Measurements from ENCODE around the gene POLRMT.
"Not testable (repeated sequence)": the region's sequence is repeated elsewhere in the genome, so short reads cannot be mapped to it uniquely, and the experiment has no call there.

Gene POLRMT

DNA sequence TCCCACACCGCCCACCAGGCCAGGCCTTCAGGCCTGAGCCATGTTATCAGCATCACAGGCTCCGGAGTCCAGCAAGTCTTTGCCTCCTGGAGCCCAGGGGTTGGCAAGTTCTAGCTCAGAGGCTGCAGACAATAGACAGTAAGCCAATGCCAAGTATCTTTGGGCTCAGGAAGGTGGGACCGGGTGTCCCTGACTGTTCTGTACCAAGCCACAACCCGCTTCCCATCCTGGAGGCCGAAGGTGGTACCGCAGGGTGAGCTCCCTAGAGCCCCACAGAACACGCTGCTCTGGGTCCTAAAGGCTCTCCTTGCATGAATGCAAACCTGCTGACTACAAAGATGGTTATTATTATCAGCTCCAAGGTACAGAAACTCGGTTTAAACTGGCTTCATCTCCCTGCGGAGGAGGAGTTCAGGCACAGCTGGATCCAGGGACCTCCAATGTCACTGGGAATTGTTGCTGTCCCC lies 37.3 kb upstream of the POLRMT start:
- H4K20me1 ChIP-seq (ENCODE audit: insufficient read depth), result no peaks in the 10 kb centered on the region
- no peak overlapping the region for H3K27ac ChIP-seq
- no peak overlapping the region for H2AFZ ChIP-seq (ENCODE audit: low read depth)
- H3K36me3 ChIP-seq (ENCODE audit: insufficient read depth), result no peaks in the 10 kb centered on the region
- TF ChIP-seq, protein P1, sequence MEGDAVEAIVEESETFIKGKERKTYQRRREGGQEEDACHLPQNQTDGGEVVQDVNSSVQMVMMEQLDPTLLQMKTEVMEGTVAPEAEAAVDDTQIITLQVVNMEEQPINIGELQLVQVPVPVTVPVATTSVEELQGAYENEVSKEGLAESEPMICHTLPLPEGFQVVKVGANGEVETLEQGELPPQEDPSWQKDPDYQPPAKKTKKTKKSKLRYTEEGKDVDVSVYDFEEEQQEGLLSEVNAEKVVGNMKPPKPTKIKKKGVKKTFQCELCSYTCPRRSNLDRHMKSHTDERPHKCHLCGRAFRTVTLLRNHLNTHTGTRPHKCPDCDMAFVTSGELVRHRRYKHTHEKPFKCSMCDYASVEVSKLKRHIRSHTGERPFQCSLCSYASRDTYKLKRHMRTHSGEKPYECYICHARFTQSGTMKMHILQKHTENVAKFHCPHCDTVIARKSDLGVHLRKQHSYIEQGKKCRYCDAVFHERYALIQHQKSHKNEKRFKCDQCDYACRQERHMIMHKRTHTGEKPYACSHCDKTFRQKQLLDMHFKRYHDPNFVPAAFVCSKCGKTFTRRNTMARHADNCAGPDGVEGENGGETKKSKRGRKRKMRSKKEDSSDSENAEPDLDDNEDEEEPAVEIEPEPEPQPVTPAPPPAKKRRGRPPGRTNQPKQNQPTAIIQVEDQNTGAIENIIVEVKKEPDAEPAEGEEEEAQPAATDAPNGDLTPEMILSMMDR (conservative IDR thresholded peaks at IDR 0.05; ENCODE audit: low read depth, low read length), result no peak
- H3K9ac ChIP-seq, result no peak overlapping the region
- H3K4me1 ChIP-seq (ENCODE audit: low read depth, poor library complexity, severe bottlenecking), result no peaks in the 10 kb centered on the region
- peaks cover 84% of the 10 kb centered on the region for H3K27me3 ChIP-seq (ENCODE audit: insufficient read depth, low read depth)
- no peaks in the 10 kb centered on the region for H3K79me2 ChIP-seq (ENCODE audit: insufficient read depth, low read depth)
- no peak overlapping the region for H3K4me2 ChIP-seq
- H3K4me3 ChIP-seq (IDR thresholded peaks at IDR 0.05; ENCODE audit: insufficient read depth, low read depth, low read length), result no peak overlapping the region

DNA sequence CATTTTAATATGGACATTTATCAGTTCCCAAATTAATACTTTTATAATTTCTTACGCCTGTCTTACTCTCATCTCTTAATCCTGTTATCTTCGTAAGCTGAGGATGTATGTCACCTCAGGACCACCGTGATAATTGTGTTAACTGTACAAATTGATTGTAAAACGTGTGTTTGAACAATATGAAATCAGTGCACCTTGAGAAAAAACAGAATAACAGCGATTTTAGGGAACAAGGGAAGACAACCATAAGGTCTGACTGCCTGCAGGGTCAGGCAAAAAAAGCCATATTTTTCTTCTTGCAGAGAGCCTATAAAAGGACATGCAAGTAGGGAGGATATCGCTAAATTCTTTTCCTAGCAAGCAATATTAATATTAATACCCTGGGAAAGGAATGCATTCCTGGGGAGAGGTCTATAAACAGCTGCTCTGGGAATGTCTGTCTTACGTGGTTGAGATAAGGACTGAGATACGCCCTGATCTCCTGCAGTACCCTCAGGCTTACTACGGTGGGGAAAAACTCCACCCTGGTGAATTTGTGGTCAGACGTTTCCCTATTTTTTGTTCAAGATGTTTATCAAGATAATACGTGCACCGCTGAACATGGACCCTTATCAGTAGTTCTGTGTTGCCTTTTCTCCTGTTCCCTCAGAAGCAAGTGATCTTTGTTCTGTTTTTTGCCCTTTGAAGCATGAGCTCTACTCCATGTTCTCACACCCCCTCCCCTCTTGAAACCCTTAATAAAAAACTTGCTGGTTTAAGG lies 35.5 kb upstream of the POLRMT start:
- not testable (repeated sequence) for H3K4me2 ChIP-seq

DNA sequence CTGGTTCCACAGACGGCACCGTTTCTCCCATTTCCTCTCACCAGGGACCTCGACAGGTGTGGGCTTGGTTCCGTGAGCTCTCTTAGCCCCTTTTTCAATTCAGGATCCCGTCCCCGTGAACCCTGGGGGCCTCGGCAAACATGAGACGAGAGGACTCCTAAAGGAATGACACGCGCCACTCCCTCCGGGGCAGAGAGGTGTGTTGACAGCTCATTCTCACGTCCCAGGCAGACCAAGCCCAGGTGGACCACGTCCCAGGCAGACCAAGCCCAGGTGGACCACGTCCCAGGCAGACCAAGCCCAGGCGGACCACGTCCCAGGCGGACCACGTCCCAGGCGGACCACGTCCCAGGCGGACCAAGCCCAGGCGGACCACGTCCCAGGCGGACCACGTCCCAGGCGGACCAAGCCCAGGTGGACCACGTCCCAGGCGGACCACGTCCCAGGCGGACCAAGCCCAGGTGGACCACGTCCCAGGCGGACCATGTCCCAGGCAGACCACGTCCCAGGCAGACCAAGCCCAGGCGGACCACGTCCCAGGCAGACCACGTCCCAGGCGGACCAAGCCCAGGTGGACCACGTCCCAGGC lies 33.7 kb upstream of the POLRMT start:
- H3K4me3 ChIP-seq (IDR thresholded peaks at IDR 0.05; ENCODE audit: insufficient read depth, low read depth, low read length); H3K4me2 ChIP-seq; H3K9ac ChIP-seq; H3K36me3 ChIP-seq (ENCODE audit: insufficient read depth); H2AFZ ChIP-seq (ENCODE audit: low read depth); H3K27ac ChIP-seq; H3K79me2 ChIP-seq (ENCODE audit: insufficient read depth, low read depth); H4K20me1 ChIP-seq (ENCODE audit: insufficient read depth): not testable (repeated sequence)
- Histone ChIP-seq H3K4me1 (ENCODE audit: low read depth, poor library complexity, severe bottlenecking) (peaks cover 17% of the 10 kb centered on the region), H3K27me3 (ENCODE audit: insufficient read depth, low read depth) (peaks cover 49% of the 10 kb centered on the region)

More for the DNA sequence above, 35.5 kb upstream of the POLRMT start:
- Histone ChIP-seq H3K27me3 (ENCODE audit: insufficient read depth, low read depth) (peaks cover 67% of the 10 kb centered on the region), H3K4me1 (ENCODE audit: low read depth, poor library complexity, severe bottlenecking) (peaks cover 12% of the 10 kb centered on the region)
- not testable (repeated sequence) for H4K20me1 ChIP-seq (ENCODE audit: insufficient read depth); H3K79me2 ChIP-seq (ENCODE audit: insufficient read depth, low read depth); H2AFZ ChIP-seq (ENCODE audit: low read depth); H3K27ac ChIP-seq; H3K4me3 ChIP-seq (IDR thresholded peaks at IDR 0.05; ENCODE audit: insufficient read depth, low read depth, low read length); H3K9ac ChIP-seq; H3K36me3 ChIP-seq (ENCODE audit: insufficient read depth)

DNA sequence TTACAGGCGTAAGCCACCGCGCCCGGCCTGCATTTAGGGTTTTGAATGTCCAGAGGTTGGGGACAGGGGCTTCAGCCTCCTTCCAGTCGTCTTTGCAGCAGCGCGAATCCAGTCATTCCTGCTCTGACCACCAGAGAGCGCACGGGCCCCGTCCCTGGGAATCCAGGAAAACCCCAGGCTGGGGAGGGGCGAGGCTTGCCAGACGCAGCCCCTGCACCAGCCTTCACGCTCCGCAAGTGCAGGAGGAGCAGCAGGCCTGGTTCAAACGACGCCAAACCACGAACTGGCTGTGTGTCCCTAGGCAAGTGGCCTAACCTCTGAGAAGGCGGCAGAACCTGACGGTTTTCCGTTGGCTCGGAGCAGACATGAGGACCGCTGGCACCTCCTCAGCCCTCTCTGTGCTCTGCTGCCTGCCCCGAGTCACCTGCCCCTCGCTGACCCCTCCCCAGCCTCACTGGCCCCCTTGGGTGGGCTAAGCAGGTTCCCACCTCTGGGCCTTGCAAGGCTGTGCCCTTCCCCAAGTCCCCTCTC lies 31.6 kb upstream of the POLRMT start:
- peak overlapping the region; percentile 34; the same call in 1 of the 2 replicates for H2AFZ ChIP-seq (ENCODE audit: low read depth)
- peaks cover 2% of the 10 kb centered on the region; the same call in 1 of the 2 replicates for H4K20me1 ChIP-seq (ENCODE audit: insufficient read depth)
- peaks cover 20% of the 10 kb centered on the region for H3K4me1 ChIP-seq (ENCODE audit: low read depth, poor library complexity, severe bottlenecking)
- no peak overlapping the region for H3K9ac ChIP-seq
- peaks cover 32% of the 10 kb centered on the region for H3K27me3 ChIP-seq (ENCODE audit: insufficient read depth, low read depth)
- TF ChIP-seq, protein P1 (conservative IDR thresholded peaks at IDR 0.05; ENCODE audit: low read depth, low read length), result peak; percentile 83
- H3K4me3 ChIP-seq (IDR thresholded peaks at IDR 0.05; ENCODE audit: insufficient read depth, low read depth, low read length), result no peak overlapping the region
- no peaks in the 10 kb centered on the region for H3K36me3 ChIP-seq (ENCODE audit: insufficient read depth)
- H3K4me2 ChIP-seq, result peak overlapping the region; percentile 39
- no peak overlapping the region for H3K27ac ChIP-seq
- H3K79me2 ChIP-seq (ENCODE audit: insufficient read depth, low read depth), result peaks cover 26% of the 10 kb centered on the region

DNA sequence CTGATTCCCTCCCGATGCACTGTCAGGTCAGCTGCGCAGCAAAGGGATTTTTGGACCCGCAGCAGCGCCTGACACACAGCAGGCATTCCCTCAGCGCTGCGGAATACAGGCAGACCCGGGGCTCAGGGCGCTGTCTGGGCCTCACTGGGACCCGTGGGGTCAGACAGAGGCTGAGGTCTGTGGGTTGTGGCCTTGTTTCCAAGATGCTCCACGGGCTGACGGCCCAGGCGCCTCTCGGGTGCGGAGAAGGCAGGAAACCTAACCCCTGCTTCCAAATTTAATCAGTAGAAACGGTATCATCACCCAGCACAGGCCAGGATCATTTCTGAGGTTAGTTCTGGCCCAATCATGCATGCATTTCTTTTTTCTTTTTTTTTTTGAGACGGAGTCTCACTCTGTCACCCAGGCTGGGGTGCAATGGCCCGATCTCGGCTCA lies 30.4 kb upstream of the POLRMT start:
- H3K9ac ChIP-seq, result peak overlapping the region; percentile 37; the same call in 1 of the 2 replicates
- H3K27ac ChIP-seq, result no peak overlapping the region
- H3K36me3 ChIP-seq (ENCODE audit: insufficient read depth), result no peaks in the 10 kb centered on the region
- H3K79me2 ChIP-seq (ENCODE audit: insufficient read depth, low read depth), result peaks cover 39% of the 10 kb centered on the region
- peak overlapping the region; percentile 83 for H2AFZ ChIP-seq (ENCODE audit: low read depth)
- TF ChIP-seq, protein P1 (conservative IDR thresholded peaks at IDR 0.05; ENCODE audit: low read depth, low read length), result no peak
- H3K4me3 ChIP-seq (IDR thresholded peaks at IDR 0.05; ENCODE audit: insufficient read depth, low read depth, low read length), result no peak overlapping the region
- H4K20me1 ChIP-seq (ENCODE audit: insufficient read depth), result peaks cover 13% of the 10 kb centered on the region
- peak overlapping the region; percentile 86 for H3K4me2 ChIP-seq
- H3K27me3 ChIP-seq (ENCODE audit: insufficient read depth, low read depth), result peaks cover 19% of the 10 kb centered on the region
- H3K4me1 ChIP-seq (ENCODE audit: low read depth, poor library complexity, severe bottlenecking), result peaks cover 33% of the 10 kb centered on the region

Measured in KMS-11 (cell line).